ENCODE data around the gene NLRP7.
"Not testable (repeated sequence)": the region's sequence is repeated elsewhere in the genome, so short reads cannot be mapped to it uniquely, and the experiment has no call there.

NLRP7 gene

DNA sequence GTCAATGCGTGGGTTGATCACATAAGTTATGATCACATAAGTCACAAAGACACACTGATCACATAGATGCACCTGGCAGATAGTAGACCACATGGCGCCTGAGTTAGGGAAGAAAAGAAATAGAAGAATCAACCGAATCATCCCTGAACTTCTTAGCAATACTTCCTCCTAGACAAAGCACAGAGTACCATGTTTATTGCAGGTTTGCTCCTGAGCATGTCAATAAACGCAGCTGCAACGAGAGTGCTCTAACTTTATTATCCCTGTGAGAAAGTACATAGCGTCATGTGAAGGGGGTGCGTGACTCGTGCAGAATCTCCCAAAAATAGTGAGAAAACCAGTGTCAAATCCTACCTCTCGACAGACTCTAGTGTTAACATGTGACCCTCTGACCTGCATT is 24.1 kb downstream of the NLRP7 start:
- no peak overlapping the region for H3K27ac ChIP-seq
- no peak for TF ChIP-seq CTCF (conservative IDR thresholded peaks at IDR 0.05)

DNA sequence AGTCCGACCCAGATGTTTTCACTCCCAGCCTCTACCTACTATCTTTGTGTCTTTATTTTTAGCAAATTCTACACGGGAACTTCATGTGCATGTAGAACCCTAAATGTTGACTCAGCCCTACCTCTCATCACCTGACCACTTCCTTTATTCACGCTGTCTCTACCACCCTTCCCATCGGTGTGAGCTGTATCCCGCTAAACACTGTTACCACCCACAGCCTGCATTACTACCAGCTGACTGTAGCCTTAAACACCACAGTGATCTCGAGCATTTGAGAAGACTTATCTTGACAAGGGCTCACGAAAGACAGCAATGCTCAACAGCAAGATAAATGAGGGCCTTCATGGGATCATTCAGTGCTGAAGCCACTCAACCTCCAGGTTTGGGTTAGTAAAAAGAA is 26.2 kb downstream of the NLRP7 start:
- no peak overlapping the region for H3K27ac ChIP-seq
- no peak for TF ChIP-seq CTCF (conservative IDR thresholded peaks at IDR 0.05)

DNA sequence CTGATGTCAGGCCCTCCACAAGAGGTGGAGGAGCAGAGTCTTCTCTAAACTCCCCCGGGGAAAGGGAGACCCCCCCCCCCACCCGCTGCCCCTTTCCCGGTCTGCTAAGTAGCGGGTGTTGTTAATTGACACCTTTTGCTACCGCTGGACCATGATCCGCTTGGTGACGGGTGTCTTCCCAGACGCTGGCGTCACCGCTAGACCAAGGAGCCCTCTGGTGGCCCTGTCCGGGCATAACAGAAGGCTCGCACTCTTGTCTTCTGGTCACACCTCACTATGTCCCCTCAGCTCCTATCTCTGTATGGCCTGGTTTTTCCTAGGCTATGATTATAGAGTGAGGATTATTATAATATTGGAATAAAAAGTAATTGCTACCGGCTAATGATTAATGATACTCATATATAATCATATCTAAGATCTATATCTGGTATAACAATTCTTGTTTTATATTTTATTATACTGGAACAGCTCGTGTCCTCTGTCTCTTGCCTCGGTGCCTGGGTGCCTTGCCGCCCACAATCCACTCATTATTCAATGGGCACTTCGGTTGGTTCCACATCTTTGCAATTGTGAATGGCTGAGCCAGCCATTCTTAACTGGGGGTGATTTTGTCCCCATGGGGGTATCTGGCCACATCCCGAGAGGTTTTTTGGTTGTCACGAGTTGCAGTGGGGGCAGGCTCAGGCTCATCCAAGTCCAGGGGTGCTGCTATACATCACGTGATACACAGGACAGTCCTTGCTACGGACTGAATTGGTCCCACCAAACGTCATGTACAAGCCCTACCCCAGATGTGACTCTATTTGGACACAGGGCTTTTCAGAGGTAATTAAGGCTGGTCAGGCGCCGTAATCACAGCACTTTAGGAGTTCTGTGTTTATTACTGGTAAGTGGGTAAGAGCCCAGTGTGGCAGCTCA is 27.4 kb downstream of the NLRP7 start:
- TF ChIP-seq CTCF (conservative IDR thresholded peaks at IDR 0.05): peak; percentile 79
- H3K27ac ChIP-seq: not testable (repeated sequence)

- H3K27ac ChIP-seq: no peak overlapping the region
- TF ChIP-seq CTCF (conservative IDR thresholded peaks at IDR 0.05): no peak
These were observed 28.8 kb downstream of the NLRP7 start for GRCh38 chr19:54918499-54918898.

GRCh38 chr19:54916822-54917221 is 30.5 kb downstream of the NLRP7 start:
- no peak for TF ChIP-seq CTCF (conservative IDR thresholded peaks at IDR 0.05)
- H3K27ac ChIP-seq: no peak overlapping the region

GRCh38 chr19:54907899-54908298 is 39.4 kb downstream of the NLRP7 start:
- H3K27ac ChIP-seq: not testable (repeated sequence)

- no peak for TF ChIP-seq CTCF (conservative IDR thresholded peaks at IDR 0.05)
These were observed 40.5 kb downstream of the NLRP7 start for GRCh38 chr19:54906819-54907218.

GRCh38 chr19:54905803-54906511 is 41.4 kb downstream of the NLRP7 start, which contains the start of gene NCR1:
NCR1 (plus strand) TSS chr19:54906148; CDS start chr19:54906188, 40 bp downstream.
- no peak within 1 kb of the TSS for H3K27ac ChIP-seq
- no peak for TF ChIP-seq CTCF (conservative IDR thresholded peaks at IDR 0.05)

More at GRCh38 chr19:54906819-54907218, 40.5 kb downstream of the NLRP7 start:
- H3K27ac ChIP-seq: no peak overlapping the region

Measured in VCaP (cell line).